ENCODE data around the gene P3H3.

The P3H3 gene

DNA sequence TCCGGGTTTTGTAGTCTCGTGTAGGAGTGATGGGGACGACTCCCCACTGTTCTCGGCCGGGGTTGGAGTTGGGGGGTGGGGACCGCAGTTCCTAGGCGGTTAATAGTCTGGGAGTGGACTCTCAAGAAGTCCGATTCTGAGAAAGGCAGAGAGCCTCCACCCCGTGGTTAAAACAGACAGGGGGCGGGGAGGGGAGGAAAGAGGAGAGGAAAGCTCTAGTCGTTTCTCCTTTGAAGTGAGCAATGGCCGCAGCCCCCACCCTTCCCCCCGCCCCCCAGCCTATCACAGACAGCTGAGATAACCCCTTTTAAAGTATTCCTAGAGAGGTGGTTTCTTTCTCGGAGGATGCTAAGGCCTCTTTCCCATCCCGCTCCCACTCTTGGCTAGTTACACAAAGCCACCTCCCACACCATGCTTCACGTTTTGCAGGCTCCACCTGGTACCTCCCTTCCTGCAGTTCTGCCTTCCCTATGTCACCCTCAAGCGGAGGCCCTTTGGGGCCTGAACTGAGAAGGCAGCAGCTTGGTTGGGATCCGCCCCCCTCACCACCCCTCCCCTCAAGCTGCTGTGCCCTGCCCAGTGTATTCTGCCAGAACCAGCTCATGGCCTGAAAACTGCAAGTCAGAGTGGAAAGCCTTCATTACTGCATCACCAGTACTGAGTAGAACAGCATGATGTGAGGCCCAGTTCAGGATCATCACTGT, 24.6 kb downstream of the P3H3 start (continued):
- TF ChIP-seq ZNF837 (tag by site-specific recombination; IDR thresholded peaks at IDR 0.05) = no peak
- TF ChIP-seq, protein P1, sequence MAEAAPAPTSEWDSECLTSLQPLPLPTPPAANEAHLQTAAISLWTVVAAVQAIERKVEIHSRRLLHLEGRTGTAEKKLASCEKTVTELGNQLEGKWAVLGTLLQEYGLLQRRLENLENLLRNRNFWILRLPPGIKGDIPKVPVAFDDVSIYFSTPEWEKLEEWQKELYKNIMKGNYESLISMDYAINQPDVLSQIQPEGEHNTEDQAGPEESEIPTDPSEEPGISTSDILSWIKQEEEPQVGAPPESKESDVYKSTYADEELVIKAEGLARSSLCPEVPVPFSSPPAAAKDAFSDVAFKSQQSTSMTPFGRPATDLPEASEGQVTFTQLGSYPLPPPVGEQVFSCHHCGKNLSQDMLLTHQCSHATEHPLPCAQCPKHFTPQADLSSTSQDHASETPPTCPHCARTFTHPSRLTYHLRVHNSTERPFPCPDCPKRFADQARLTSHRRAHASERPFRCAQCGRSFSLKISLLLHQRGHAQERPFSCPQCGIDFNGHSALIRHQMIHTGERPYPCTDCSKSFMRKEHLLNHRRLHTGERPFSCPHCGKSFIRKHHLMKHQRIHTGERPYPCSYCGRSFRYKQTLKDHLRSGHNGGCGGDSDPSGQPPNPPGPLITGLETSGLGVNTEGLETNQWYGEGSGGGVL (tag by site-specific recombination; IDR thresholded peaks at IDR 0.05) = peak; percentile 58
- TF ChIP-seq, protein P2, sequence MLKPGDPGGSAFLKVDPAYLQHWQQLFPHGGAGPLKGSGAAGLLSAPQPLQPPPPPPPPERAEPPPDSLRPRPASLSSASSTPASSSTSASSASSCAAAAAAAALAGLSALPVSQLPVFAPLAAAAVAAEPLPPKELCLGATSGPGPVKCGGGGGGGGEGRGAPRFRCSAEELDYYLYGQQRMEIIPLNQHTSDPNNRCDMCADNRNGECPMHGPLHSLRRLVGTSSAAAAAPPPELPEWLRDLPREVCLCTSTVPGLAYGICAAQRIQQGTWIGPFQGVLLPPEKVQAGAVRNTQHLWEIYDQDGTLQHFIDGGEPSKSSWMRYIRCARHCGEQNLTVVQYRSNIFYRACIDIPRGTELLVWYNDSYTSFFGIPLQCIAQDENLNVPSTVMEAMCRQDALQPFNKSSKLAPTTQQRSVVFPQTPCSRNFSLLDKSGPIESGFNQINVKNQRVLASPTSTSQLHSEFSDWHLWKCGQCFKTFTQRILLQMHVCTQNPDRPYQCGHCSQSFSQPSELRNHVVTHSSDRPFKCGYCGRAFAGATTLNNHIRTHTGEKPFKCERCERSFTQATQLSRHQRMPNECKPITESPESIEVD (tag by site-specific recombination; IDR thresholded peaks at IDR 0.05) = no peak
- TF ChIP-seq, protein P3, sequence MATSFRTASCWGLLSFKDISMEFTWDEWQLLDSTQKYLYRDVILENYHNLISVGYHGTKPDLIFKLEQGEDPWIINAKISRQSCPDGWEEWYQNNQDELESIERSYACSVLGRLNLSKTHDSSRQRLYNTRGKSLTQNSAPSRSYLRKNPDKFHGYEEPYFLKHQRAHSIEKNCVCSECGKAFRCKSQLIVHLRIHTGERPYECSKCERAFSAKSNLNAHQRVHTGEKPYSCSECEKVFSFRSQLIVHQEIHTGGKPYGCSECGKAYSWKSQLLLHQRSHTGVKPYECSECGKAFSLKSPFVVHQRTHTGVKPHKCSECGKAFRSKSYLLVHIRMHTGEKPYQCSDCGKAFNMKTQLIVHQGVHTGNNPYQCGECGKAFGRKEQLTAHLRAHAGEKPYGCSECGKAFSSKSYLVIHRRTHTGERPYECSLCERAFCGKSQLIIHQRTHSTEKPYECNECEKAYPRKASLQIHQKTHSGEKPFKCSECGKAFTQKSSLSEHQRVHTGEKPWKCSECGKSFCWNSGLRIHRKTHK (tag by site-specific recombination; IDR thresholded peaks at IDR 0.05) = no peak
- TF ChIP-seq, protein P4, sequence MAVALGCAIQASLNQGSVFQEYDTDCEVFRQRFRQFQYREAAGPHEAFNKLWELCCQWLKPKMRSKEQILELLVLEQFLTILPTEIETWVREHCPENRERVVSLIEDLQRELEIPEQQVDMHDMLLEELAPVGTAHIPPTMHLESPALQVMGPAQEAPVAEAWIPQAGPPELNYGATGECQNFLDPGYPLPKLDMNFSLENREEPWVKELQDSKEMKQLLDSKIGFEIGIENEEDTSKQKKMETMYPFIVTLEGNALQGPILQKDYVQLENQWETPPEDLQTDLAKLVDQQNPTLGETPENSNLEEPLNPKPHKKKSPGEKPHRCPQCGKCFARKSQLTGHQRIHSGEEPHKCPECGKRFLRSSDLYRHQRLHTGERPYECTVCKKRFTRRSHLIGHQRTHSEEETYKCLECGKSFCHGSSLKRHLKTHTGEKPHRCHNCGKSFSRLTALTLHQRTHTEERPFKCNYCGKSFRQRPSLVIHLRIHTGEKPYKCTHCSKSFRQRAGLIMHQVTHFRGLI (tag by site-specific recombination; IDR thresholded peaks at IDR 0.05) = no peak
- peak; percentile 75; the same call in 1 of the 2 replicates for TF ChIP-seq KLF1 (tag by site-specific recombination; IDR thresholded peaks at IDR 0.05)
- peak; percentile 56 for TF ChIP-seq ZBTB17 (tag by site-specific recombination; IDR thresholded peaks at IDR 0.05)
- TF ChIP-seq ZNF843 (tag by site-specific recombination; IDR thresholded peaks at IDR 0.05) = no peak
- TF ChIP-seq ZNF777 (tag by site-specific recombination; IDR thresholded peaks at IDR 0.05; ENCODE audit: borderline replicate concordance) = no peak
- TF ChIP-seq ZNF654 (tag by site-specific recombination; IDR thresholded peaks at IDR 0.05; ENCODE audit: low read depth) = no peak
- TF ChIP-seq SP3 (tag by site-specific recombination; IDR thresholded peaks at IDR 0.05) = peak; percentile 12
- TF ChIP-seq BCL11A (tag by site-specific recombination; IDR thresholded peaks at IDR 0.05; ENCODE audit: low read depth) = no peak
- TF ChIP-seq KLF7 (tag by site-specific recombination; IDR thresholded peaks at IDR 0.05; ENCODE audit: borderline replicate concordance) = no peak
- no peak for TF ChIP-seq OSR2 (tag by site-specific recombination; IDR thresholded peaks at IDR 0.05)
- TF ChIP-seq, protein P5, sequence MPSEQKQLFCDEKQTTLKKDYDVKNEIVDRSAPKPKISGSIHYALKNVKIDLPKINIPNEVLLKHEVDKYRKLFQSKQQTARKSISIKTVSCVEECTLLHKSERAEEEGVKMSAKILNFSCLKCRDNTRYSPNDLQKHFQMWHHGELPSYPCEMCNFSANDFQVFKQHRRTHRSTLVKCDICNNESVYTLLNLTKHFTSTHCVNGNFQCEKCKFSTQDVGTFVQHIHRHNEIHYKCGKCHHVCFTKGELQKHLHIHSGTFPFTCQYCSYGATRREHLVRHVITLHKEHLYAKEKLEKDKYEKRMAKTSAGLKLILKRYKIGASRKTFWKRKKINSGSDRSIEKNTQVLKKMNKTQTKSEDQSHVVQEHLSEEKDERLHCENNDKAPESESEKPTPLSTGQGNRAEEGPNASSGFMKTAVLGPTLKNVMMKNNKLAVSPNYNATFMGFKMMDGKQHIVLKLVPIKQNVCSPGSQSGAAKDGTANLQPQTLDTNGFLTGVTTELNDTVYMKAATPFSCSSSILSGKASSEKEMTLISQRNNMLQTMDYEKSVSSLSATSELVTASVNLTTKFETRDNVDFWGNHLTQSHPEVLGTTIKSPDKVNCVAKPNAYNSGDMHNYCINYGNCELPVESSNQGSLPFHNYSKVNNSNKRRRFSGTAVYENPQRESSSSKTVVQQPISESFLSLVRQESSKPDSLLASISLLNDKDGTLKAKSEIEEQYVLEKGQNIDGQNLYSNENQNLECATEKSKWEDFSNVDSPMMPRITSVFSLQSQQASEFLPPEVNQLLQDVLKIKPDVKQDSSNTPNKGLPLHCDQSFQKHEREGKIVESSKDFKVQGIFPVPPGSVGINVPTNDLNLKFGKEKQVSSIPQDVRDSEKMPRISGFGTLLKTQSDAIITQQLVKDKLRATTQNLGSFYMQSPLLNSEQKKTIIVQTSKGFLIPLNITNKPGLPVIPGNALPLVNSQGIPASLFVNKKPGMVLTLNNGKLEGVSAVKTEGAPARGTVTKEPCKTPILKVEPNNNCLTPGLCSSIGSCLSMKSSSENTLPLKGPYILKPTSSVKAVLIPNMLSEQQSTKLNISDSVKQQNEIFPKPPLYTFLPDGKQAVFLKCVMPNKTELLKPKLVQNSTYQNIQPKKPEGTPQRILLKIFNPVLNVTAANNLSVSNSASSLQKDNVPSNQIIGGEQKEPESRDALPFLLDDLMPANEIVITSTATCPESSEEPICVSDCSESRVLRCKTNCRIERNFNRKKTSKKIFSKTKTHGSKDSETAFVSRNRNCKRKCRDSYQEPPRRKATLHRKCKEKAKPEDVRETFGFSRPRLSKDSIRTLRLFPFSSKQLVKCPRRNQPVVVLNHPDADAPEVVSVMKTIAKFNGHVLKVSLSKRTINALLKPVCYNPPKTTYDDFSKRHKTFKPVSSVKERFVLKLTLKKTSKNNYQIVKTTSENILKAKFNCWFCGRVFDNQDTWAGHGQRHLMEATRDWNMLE (tag by site-specific recombination; conservative IDR thresholded peaks at IDR 0.05; ENCODE audit: low read depth) = no peak
- TF ChIP-seq GLIS2 (tag by site-specific recombination; IDR thresholded peaks at IDR 0.05) = 0 out of 2 replicates have a peak, but pooled peaks have one; percentile 15
- no peak for TF ChIP-seq ZNF423 (tag by site-specific recombination; IDR thresholded peaks at IDR 0.05)
- no peak for TF ChIP-seq ZNF132 (tag by site-specific recombination; IDR thresholded peaks at IDR 0.05; ENCODE audit: borderline replicate concordance)
- TF ChIP-seq ZNF658 (tag by site-specific recombination; IDR thresholded peaks at IDR 0.05) = no peak
- TF ChIP-seq PRDM1 (tag by site-specific recombination; IDR thresholded peaks at IDR 0.05) = no peak
- TF ChIP-seq ZNF670 (tag by site-specific recombination; IDR thresholded peaks at IDR 0.05; ENCODE audit: low read depth) = no peak
- no peak for TF ChIP-seq ZNF140 (tag by site-specific recombination; IDR thresholded peaks at IDR 0.05)
- TF ChIP-seq ZSCAN30 (tag by site-specific recombination; IDR thresholded peaks at IDR 0.05) = no peak
- TF ChIP-seq ZNF473 (tag by site-specific recombination; IDR thresholded peaks at IDR 0.05) = no peak
- no peak for TF ChIP-seq ZNF433 (tag by site-specific recombination; IDR thresholded peaks at IDR 0.05; ENCODE audit: low read depth)
- TF ChIP-seq ZNF354C (tag by site-specific recombination; IDR thresholded peaks at IDR 0.05; ENCODE audit: borderline replicate concordance, low read depth) = no peak
- TF ChIP-seq, protein P6, sequence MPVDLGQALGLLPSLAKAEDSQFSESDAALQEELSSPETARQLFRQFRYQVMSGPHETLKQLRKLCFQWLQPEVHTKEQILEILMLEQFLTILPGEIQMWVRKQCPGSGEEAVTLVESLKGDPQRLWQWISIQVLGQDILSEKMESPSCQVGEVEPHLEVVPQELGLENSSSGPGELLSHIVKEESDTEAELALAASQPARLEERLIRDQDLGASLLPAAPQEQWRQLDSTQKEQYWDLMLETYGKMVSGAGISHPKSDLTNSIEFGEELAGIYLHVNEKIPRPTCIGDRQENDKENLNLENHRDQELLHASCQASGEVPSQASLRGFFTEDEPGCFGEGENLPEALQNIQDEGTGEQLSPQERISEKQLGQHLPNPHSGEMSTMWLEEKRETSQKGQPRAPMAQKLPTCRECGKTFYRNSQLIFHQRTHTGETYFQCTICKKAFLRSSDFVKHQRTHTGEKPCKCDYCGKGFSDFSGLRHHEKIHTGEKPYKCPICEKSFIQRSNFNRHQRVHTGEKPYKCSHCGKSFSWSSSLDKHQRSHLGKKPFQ (tag by site-specific recombination; IDR thresholded peaks at IDR 0.05) = no peak
